Breast epithelium (tissue), 4 donors: Measurements from ENCODE around the gene VAV3. TPM values are rescaled to one million over a fixed set of nuclear protein-coding genes. Genes with fewer than 3 reads are reported as not detected.

ENCODE experiments used
- DNase-seq, 2 donors: peaks; one replicate each; pipeline ENCODE4 v3.0.0-alpha.2; 2019; ENCODE audit warnings: low spot score in 2 of 2
- H3K27ac ChIP-seq, 2 donors: fragments of 200-600 bp; sonication (generic) in 1 of 2; one replicate each; pipeline ENCODE4 v1.5.1; 2016 to 2019; ENCODE audit warnings: mild to moderate bottlenecking in 1 of 2
- H3K27me3 ChIP-seq, 2 donors: fragments of 200-600 bp; sonication (generic) in 1 of 2; one replicate each; pipeline versions ENCODE4 v1.5.1 to v1.6.0; 2017 to 2019; ENCODE audit warnings: control low read depth in 1 of 2, mild to moderate bottlenecking in 1 of 2
- H3K36me3 ChIP-seq: fragments of 200-600 bp; one replicate; pipeline ENCODE4 v1.5.1; 2019
- H3K4me1 ChIP-seq, 2 donors: fragments of 200-600 bp; sonication (generic); one replicate each; pipeline ENCODE4 v1.5.1; 2016 to 2019; ENCODE audit warnings: control low read depth in 1 of 2
- H3K4me3 ChIP-seq, 3 donors: fragments of 200-600 bp; sonication (generic); 1 replicate in 2 of 3; 2 replicates in 1 of 3; pipeline ENCODE4 v1.5.1; 2016 to 2019; ENCODE audit warnings: mild to moderate bottlenecking in 3 of 3, moderate library complexity in 2 of 3
- H3K9me3 ChIP-seq, 2 donors: fragments of 200-600 bp; sonication (generic) in 1 of 2; one replicate each; pipeline ENCODE4 v1.5.1; 2016 to 2019; ENCODE audit warnings: control low read depth in 1 of 2
- CTCF ChIP-seq, 3 donors: fragments of 450-650 bp; IDR thresholded peaks; one replicate each; pipeline ENCODE4 v1.5.1; 2016 to 2017; ENCODE audit warnings: antibody characterized with exemption in 3 of 3, mild to moderate bottlenecking in 3 of 3, moderate library complexity in 3 of 3
- POLR2A ChIP-seq: fragments of 450-650 bp; IDR thresholded peaks from one replicate; pipeline ENCODE4 v1.6.1; 2016; ENCODE audit warnings: antibody characterized with exemption, mild to moderate bottlenecking, moderate library complexity
- POLR2AphosphoS5 ChIP-seq, 3 donors: sonication (generic); formaldehyde crosslinking; IDR thresholded peaks; one replicate each; pipeline ENCODE4 v1.6.1; 2017; ENCODE audit warnings: antibody characterized with exemption in 3 of 3
- intact Hi-C: fragments of 100-400 bp; cut with DNase I; formaldehyde crosslinking; loops from one replicate; pipeline ENCODE4 v1.15.1; 2023; ENCODE audit warnings: low total_unique reads
- total RNA-seq, 3 donors: library from RNA; depleted of rRNA; stranded (reverse); fragments of >200 nt; gene quantifications; one replicate each; pipeline ENCODE4 v1.1.0, GENCODE V29; 2016

The VAV3 gene
- total RNA-seq, 3 donors from 2014 or later, result 8.0 to 153 (median 113) TPM

GRCh38 chr1:107545879-107546278, 419.1 kb downstream of the VAV3 start:
- H3K9me3 ChIP-seq, result no peaks in the 10 kb centered on the region
- TF ChIP-seq POLR2AphosphoS5 (IDR thresholded peaks at IDR 0.05) (no peak), CTCF (IDR thresholded peaks at IDR 0.05) (no peak), POLR2A (no peak)
- no peaks in the 10 kb centered on the region for H3K4me1 ChIP-seq
- intact Hi-C loops, result no loop called here
- no peak overlapping the region for H3K27ac ChIP-seq
- no peak overlapping the region for H3K4me3 ChIP-seq
- H3K36me3 ChIP-seq, result no peaks in the 10 kb centered on the region
- no peak for DNase-seq
- H3K27me3 ChIP-seq, result no peaks in the 10 kb centered on the region

- DNase-seq, result no peak
- H3K27me3 ChIP-seq, result no peaks in the 10 kb centered on the region
- no peak for TF ChIP-seq POLR2A
- no peak for TF ChIP-seq POLR2AphosphoS5 (IDR thresholded peaks at IDR 0.05)
- no peak for TF ChIP-seq CTCF (IDR thresholded peaks at IDR 0.05)
- no peaks in the 10 kb centered on the region for H3K4me1 ChIP-seq
- no peak overlapping the region for H3K27ac ChIP-seq
- no peaks in the 10 kb centered on the region for H3K9me3 ChIP-seq
- intact Hi-C loops, result no loop called here
- no peak overlapping the region for H3K4me3 ChIP-seq
- no peaks in the 10 kb centered on the region for H3K36me3 ChIP-seq
Observed at GRCh38 chr1:107545056-107545577, 419.9 kb downstream of the VAV3 start.

GRCh38 chr1:107544285-107544684, 420.7 kb downstream of the VAV3 start:
- Histone ChIP-seq H3K27me3 (no peaks in the 10 kb centered on the region), H3K4me1 (no peaks in the 10 kb centered on the region), H3K27ac (no peak overlapping the region), H3K9me3 (no peaks in the 10 kb centered on the region), H3K36me3 (no peaks in the 10 kb centered on the region), H3K4me3 (no peak overlapping the region)
- intact Hi-C loops, result no loop called here
- DNase-seq, result no peak
- TF ChIP-seq POLR2A (no peak), POLR2AphosphoS5 (IDR thresholded peaks at IDR 0.05) (no peak), CTCF (IDR thresholded peaks at IDR 0.05) (no peak)

- intact Hi-C loops, result no loop called here
- no peaks in the 10 kb centered on the region for H3K36me3 ChIP-seq
Observed at GRCh38 chr1:107541412-107541811, 423.6 kb downstream of the VAV3 start.

GRCh38 chr1:107538502-107538901, 426.5 kb downstream of the VAV3 start:
- no peaks in the 10 kb centered on the region for H3K27me3 ChIP-seq
- H3K36me3 ChIP-seq, result no peaks in the 10 kb centered on the region
- H3K9me3 ChIP-seq, result no peaks in the 10 kb centered on the region
- no peak overlapping the region for H3K27ac ChIP-seq
- no peaks in the 10 kb centered on the region for H3K4me1 ChIP-seq
- TF ChIP-seq POLR2A (no peak), CTCF (IDR thresholded peaks at IDR 0.05) (no peak), POLR2AphosphoS5 (IDR thresholded peaks at IDR 0.05) (no peak)
- no peak for DNase-seq
- intact Hi-C loops, result no loop called here
- no peak overlapping the region for H3K4me3 ChIP-seq

More at GRCh38 chr1:107541412-107541811, 423.6 kb downstream of the VAV3 start:
- Histone ChIP-seq H3K4me1 (no peaks in the 10 kb centered on the region), H3K27ac (no peak overlapping the region), H3K9me3 (no peaks in the 10 kb centered on the region), H3K27me3 (no peaks in the 10 kb centered on the region), H3K4me3 (no peak overlapping the region)
- no peak for DNase-seq
- no peak for TF ChIP-seq POLR2A
- no peak for TF ChIP-seq CTCF (IDR thresholded peaks at IDR 0.05)
- TF ChIP-seq POLR2AphosphoS5 (IDR thresholded peaks at IDR 0.05), result no peak
